Stimulated activated CD4-positive, alpha-beta T cell treated with anti-CD3 and anti-CD28 coated beads, Interleukin-4, amount 100 ng/mL, for 48 hours (primary cell): ENCODE results near the gene ADAMTS12.

ENCODE experiments used
- DNase-seq, 2 donors: peaks; one replicate each; pipeline ENCODE4 v3.0.0-alpha.2; 2020; ENCODE audit warnings: low read depth in 2 of 2

ADAMTS12 gene

DNA sequence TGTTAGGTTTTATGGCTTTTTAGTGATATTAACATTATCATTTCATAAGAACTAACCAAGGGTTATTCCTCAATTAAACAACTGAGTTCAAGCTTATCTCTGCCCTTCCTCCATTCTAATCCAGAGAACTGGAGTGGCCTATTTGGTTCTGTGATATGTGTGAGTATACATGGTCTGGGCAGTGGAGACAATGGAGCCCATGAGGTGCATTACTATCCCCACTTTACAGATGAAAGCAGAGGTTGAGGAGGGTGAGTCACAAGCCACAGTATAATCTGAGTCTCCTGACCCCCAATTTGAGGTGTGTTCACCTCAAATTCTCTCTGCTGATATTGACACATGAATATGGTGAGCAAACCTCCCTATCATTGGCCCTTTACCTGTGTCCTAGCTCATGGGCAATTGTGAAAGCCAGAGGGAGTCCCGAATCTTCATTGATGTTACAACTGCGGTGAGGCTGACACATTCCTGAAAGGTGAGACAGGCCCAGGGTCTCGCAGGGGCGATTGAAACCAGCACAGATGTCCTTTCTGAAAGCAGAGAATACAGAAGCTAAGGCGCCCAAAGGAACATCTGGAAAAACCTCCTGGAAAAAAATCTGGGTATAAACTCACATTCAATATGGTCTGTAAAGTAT is 233.9 kb downstream of the ADAMTS12 start:
- DNase-seq, result no peak

DNA sequence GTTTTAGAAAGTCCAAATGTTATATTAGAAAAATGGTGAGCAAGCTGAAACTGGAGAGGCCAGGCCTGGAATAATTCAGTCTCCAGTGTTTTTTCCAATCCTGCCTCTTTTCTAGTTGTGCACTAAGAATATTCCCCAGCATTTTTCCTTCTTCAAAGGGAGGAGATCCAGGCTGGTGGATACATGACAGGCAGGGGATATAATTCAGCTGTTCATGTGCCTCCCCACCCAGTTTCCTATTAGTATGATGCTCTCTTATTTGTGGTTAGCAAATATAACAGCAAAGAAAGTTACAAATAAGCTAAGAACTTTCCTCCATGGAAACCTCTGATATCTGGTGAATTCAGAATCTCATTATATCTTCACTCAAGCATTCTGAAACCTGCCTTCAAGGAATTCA is 234.6 kb downstream of the ADAMTS12 start:
- DNase-seq, result no peak

DNA sequence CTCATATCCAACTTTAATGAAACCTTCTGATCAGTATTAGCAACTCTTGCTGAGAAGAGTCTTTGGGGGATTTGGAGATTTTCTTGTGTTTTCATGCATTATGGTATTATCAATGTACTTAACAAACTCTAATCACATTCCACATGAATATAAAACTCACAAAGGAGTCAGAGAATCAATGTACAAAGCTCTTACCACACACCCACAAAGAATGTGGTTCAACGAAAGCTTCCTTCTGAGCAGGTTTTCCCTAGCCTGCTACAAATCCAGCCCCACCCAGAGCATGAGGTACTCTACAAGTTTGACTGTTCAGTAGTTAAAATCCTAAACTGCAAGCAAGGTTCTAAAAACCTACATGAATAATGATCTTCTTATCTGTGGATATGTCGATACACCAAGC is 240.9 kb downstream of the ADAMTS12 start:
- DNase-seq, result no peak

DNA sequence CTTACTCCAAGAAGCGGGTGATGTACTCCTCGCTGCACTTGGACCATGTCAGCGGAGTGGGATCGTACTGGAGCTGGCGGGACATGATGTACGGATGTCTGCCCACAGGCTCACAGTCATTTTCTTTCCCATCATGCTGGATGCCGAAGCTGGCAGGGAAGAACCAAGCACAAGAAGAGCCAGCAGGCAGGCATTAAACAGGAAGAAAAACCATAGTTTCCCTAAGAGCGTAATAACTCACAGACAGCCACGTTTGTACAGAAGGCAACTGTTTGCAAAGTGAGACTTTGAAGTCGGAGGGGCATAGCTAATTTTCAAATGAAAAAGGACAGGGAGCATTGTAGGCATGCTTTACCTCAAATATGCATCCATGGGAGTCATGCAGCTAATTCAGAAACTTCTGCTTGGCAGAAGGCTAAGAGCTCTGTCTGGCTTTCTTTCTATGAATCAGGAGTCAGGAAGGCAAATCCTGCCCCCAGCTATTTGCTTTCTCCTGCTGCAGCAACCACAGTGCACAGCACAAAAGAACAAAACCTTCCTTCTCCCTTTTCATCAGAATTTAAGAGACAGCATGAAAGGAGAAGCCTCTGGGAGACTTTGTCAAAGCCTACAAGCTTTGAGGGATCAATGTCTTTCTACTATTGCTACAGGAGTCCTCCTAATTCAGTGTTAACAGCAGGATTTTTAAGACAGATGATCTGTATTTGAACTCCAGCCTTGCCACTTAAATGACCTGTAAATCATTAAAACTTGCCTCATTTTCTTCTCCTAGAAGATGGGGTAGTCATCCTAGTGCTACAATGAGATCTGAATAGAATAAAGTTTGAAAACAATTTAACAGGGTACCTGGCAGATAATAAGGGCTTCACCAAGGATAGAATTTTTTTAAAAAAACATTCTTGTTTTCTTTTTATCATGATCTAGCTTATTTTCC is 242.0 kb downstream of the ADAMTS12 start:
- DNase-seq, result no peak

DNA sequence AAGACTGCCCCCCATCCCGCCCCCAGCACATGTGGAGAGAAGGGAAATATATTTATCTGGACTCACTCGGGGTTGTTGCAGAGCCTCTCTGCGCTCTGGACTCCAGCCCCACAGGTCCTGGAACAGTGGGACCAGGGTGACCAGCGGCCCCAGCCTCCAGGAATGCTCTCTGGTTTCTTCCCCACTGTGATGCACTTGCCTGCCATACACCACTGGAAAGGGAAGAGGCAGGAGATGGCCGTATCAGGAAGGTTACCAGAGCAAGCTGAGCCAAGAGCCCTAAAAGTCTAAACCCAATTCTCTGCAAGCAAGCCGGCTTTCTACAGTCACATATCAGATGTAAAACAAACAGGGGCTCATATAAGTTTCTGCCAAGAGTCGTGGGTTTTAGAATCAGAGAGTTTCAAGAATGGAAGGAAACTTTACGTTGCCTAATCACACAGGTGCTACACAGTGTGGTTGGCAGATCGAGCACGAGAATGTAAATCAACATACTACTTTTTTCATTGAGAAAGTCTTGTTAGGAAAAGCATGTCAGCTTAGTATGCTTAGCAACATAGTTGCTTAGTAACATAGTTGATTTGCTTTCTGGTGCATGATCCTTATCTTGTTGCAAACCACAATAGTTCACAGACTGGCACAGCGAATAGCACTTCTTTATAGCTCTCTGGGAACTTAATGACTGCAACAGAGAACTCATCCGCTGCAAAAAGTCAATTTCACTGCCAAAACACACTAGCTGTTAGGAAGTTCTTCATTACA is 249.9 kb downstream of the ADAMTS12 start:
- no peak for DNase-seq

DNA sequence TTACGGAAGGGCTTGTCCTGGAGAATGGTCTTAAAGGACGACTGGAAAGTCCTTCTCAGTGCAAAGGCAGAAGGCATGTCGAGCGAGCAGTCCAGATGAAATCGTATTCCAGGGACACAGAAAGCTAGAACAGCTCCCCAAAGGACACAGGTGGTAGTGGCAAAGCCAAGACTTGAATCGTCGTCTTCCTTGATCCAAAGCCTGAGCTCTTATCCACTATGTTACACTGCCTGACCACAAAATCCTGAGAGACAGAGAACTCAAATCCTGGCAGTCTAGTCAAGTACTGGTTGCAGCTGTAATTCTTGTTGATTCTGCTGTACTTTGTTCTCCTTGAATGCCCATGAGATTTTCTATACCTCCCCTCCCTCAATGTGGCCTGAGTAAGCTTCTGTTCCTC is 252.3 kb downstream of the ADAMTS12 start:
- DNase-seq, result no peak

DNA sequence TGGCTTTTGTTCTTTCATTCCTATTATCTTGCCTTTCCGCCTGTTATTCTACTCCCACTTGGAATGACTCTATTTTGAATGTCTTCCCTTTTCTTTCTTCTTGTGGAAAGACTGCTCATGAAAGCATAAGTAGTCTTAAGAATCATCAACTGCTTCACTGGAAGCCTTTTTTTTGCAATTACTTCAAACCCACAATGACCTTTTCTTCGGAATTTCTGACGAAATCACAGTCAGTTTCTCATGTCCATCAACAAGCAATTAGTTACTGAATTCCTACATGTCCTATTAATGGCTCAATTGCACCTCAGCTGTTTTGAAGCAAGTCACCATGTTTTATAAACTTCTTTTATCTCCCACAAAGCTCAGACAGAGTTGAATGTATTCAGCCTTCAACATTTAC is 254.8 kb downstream of the ADAMTS12 start:
- no peak for DNase-seq

DNA sequence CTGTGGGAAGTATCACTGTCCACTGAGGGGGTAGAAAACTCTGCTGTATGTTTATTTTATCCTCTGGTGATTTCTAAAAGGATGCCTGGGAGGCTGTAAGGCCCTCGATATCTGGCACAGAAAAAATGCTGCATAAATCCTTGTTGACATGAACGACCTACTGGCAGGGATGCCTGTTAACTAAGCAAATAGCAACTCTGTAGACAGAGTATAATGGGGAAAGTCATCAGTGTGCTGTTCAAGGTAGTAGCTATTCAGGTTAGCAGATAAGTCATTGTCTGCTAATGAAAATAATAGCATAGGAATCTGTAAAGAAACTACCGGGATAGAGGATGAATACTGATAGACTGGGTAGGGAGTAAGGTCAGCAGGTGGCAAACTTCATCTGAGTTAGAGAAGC is 256.2 kb downstream of the ADAMTS12 start:
- no peak for DNase-seq

DNA sequence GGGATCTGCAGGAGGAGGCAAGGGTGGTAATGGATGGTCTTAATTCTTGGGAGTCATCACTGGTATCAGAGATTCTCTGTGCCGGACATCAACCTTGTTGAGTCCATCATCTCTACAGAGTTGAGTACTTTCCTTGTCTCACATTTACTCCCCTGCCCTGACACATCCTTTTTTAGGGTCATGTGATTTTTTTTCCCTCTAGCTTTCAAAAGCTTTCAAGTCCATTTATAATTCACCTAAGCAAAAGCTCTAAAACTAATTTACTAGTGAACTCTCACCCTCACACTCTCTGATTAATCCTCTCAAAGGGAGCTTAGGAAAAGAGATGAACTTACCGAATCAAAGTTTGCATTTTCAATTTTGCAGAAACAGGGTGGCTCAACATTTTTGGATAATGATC is 258.1 kb downstream of the ADAMTS12 start:
- DNase-seq, result no peak

DNA sequence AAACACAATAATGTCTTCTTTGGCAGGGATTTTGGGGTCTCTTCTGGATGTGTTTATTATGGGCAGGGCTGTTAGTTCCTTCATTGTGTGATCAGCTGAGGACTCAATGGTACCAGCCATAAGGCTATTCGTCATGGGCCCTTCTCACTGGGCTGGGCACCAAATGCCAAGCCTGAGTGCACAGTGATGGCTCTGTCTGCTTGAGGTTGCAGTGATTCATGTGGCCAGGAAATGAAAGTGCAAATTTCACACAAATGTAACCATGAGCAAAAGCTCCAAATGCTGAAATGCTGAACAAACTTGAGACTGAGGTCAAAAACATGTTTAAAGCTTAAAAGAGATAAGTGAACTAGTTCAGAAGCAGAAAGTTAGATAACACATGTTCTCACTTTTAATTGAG is 260.0 kb downstream of the ADAMTS12 start:
- no peak for DNase-seq

DNA sequence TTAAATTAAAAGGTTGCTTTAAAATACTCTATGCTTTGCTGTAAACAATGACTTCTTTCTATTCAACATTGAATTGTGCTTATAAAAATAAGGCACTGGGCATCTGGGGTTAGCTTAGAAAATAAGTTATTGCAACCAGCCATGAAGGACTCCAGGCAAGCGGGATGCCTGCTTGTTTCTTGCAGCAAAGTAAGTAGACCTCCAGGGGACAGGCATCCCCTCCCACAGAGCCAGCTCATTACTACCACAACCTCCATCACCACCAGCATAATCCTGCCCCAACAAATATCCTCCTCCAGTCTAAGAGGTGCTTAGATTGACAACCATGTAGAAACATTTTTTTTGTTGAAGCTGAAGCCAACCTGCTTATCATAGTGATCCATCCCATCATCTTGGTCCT is 260.7 kb downstream of the ADAMTS12 start:
- no peak for DNase-seq

DNA sequence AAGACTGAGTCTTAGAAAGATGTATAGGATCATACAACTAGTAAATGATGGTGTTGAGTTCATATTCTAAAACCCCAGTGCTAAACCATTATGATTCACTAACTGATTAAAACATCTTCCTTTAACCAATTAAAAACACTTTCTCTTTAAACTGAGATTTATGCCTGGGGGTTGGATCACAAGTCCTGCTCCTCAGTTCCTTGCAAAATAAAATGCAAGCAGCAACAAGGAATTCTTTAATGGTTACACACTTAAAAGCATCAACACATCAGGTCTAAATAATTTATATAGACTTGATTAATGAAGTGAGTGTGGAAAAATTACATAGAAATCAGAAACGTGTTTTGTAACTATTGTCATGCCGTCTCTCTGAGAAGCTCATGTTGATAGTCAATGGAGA is 261.8 kb downstream of the ADAMTS12 start:
- no peak for DNase-seq

DNA sequence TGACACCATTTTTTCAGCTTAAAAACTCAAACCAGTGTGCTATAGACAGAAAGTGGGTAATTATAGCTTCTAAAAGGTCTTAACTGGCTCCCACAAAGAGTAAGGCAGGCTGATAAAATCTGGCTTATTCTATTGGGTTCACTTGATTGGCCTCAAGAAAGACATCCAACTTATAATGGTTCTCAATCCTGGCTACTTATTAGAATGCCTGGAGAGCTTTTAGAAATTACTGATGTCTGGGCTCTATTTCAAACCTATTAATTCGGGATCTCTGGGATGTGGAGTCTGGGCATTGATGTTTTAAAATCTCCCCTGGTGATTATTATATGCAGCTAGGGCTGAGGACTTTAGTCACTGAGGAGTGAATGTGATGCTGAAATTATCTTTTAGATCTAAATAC is 263.0 kb downstream of the ADAMTS12 start:
- no peak for DNase-seq

DNA sequence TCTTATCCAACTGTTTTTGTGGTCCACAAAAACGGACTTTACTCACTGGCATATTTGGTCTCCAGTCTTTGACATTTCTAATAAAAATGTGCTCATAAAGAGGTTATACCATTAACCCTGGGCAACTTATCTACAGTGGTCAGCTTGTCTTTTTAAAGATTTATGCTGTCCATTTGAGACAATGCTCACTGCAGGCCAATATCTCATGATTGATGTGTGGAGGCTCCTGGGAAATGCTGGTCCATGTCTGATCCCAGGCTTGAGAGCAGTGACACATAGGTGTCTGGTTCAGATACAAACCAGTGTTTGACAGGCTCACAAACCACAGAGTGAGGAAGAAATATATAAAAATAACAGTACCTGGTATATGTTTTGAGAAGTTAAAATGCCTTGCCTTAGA is 270.3 kb downstream of the ADAMTS12 start:
- DNase-seq, result no peak

DNA sequence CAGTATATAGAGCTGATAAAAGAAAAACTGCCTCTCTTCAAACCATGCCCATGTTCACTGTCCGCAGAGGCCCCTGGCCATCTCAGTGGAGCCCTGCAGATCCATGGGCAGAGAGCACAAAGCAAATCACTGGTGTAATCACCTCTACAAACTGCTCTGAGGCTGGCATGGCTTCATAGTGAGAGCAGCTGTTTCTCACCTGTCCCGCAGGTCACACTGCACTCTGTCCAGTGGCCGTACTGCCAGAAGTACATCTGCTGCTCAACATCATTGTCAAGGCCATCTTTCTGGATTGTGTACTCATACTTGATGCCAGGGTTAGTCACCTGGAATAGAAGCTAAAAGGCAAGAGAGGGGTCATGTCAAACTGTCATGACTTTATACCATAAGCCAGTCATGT is 277.8 kb downstream of the ADAMTS12 start:
- DNase-seq, result no peak

DNA sequence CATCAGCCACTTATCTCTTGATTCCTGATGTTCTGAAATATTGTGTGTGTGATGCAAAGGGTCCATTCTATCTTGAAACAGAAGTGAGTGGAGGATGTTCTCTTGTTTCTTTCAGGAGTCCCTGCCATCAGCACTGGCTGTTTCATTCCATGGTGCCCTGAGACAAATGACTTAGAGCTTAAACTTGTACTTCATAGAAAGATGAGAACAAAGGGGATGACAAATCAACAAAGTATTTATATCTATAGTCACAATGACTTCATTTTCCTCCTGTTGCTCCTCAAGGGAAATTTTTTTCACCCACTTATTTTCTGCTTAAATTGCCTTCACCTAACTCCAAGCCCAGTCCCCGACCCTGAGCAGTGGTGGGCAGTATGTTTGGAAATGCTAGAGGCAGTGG is 279.4 kb downstream of the ADAMTS12 start:
- no peak for DNase-seq

DNA sequence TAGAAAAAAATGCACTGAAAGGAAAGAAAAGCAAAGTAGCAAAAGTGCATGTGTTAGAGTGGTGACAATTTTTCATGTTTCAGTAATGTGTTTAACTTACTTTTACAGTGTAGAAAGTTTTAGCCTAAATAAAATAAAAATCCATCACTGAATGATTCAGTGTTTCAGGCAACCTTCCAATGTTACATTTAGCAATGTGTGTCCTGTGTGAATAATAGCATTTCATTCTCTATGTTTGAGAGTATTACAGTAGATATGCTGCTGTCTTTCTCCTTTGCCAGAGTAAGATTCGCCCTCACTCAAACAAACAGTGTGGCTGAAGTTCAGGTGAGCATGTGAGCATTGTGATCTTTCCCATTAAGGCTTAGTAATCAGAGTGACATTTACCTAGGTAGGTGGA is 279.9 kb downstream of the ADAMTS12 start:
- DNase-seq, result no peak

DNA sequence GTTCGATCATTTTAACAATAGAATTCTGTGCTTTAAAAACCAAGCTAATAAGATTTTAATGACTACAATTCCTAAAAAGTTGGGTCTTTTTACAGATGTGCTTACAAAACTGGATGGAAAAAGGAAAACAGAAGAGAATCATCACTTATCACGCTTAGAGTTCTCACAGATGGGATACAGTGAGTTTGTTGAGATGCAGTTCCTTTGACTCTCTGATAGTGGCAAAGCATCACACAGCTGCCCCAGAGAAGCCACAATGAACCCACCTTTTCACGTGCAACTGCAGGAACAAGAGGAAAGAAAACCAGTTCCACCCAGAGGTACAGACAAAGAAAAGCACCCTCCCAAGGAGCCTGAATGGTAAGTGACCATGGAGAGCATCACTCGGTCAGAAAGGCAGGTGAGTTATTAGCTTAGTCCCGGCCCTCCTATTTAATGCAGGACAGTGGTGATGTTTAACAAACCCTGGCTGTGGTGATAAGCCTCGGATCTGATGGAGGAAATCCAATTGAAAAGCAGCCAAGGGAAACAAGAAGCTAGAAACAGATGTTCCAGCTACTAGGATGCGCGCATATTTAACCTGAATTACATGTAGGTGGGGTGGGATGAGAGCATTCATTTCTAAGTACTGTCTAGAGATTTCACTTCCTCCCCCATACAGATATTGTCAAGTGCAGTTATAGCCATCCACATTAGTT is 283.3 kb downstream of the ADAMTS12 start:
- DNase-seq, result no peak

DNA sequence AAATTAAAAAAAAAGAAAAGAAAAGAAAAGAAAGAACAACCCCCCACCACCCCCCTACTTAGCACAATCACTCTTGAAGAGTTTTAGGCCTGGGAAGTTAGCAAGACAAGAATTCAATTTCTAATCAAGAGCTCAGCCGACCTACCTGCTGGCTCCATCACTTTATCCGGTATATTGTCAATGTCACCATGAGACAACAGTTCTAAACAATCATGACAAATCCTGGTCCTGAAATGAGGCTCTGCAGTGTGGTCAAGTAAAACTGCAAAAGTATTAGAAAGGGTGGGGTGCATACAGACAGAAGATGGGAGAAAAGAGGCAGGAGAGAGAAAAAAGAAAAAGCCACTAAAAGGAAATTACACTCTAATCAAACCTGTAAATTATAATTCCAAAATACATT is 287.3 kb downstream of the ADAMTS12 start:
- DNase-seq, result no peak

DNA sequence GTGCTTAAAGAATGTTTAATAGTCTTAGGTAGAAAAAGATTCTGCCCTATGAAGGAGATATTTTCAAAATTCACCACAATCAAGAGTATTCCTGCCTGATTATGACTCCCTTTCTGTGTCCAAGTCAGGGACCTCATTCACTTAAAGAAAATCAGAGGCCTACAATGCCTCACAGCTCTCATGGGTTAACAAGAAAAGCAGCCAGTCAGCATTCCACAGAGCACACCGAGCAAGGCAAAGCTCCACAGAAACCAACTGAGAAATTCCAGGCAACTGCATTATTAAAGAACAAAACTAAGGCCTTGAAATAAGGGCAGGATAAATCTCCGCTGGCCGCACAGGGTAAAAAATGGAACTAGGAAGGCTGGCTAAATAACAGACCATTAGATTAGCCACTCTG is 289.9 kb downstream of the ADAMTS12 start:
- DNase-seq, result no peak

DNA sequence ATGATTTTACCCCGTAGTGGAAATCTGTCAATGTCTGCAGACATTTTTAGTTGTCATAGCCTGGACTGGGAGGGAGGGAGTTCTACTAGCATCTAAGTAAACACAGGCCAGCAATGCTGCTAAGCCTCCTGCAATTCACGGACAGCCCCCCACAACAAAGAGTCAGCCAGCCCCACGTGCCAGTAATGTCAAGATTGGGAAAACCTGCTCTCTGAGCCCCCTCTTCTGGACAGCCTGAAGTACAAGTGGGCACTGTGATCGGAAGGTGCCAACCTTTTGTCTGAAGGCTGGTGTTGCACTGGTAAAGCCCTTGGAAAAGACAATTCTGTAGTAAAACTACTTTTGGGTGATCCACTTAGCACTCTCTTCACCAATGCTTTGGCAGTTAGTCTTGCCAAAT is 296.5 kb downstream of the ADAMTS12 start:
- no peak for DNase-seq

DNA sequence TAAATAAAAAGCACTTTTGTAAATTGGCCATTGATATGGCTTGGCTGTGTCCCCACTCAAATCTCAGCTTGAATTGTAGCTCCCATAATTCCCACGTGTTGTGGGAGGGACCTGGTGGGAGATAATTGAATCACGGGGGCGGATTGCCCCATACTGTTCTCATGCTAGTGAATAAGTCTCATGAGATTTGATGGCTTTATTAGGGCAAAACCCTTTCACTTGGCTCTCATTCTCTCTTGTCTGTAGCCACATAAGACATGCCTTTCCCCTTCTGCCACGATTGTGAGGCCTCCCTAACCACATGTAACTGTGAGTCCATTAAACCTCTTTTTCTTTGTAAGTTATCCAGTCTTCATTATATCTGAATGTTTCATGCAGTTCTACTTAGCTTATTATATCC is 297.8 kb downstream of the ADAMTS12 start:
- DNase-seq, result no peak
